ENCODE measurements around the gene PGM5.
"Not testable (repeated sequence)": the region's sequence is repeated elsewhere in the genome, so short reads cannot be mapped to it uniquely, and the experiment has no call there.

DNA sequence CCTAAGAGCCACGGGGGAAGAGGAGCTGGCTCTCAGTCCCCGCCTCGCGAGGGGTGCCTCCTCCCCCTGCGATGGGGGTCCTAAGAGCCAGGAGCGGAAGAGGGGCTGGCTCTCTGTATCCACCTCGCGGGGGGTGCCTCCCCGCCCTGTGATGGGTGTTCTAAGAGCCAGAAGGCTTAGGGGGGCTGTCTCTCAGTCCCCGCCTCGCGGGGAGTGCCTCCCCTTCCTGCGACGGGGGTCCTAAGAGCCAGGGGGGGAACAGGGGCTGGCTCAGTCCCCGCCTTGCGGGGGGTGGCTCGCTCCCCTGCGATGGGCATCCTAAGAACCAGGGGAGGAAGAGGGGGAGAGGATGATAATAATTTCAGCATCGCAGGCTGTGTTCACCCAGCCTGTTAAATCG, 31.9 kb upstream of the PGM5 start:
- TF ChIP-seq, protein P1, sequence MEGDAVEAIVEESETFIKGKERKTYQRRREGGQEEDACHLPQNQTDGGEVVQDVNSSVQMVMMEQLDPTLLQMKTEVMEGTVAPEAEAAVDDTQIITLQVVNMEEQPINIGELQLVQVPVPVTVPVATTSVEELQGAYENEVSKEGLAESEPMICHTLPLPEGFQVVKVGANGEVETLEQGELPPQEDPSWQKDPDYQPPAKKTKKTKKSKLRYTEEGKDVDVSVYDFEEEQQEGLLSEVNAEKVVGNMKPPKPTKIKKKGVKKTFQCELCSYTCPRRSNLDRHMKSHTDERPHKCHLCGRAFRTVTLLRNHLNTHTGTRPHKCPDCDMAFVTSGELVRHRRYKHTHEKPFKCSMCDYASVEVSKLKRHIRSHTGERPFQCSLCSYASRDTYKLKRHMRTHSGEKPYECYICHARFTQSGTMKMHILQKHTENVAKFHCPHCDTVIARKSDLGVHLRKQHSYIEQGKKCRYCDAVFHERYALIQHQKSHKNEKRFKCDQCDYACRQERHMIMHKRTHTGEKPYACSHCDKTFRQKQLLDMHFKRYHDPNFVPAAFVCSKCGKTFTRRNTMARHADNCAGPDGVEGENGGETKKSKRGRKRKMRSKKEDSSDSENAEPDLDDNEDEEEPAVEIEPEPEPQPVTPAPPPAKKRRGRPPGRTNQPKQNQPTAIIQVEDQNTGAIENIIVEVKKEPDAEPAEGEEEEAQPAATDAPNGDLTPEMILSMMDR (optimal IDR thresholded peaks at IDR 0.05 in 1 of 3, IDR thresholded peaks at IDR 0.05 in 1 of 3, conservative IDR thresholded peaks at IDR 0.05 in 1 of 3; ENCODE audit: extremely low read depth in 1 of 3, insufficient read depth in 2 of 3, low read length in 3 of 3), result not testable (repeated sequence)
- not testable (repeated sequence) for TF ChIP-seq EZH2 (IDR thresholded peaks at IDR 0.05; ENCODE audit: low read length)

Data from keratinocyte (primary cell).